Smooth muscle cell (in vitro differentiated cells): Measurements from ENCODE around the gene GREB1. TPM values are rescaled to one million over a fixed set of nuclear protein-coding genes. Genes with fewer than 3 reads are reported as not detected.

Experiments used
- DNase-seq: peaks from one replicate; lab custom pipeline; 2025; ENCODE audit not compliant: unreplicated experiment; lab: John Stamatoyannopoulos, UW
- H2AFZ ChIP-seq: fragments of 200-600 bp; sonication (generic); 2 replicates; pipeline ENCODE4 v1.6.0; 2016; ENCODE audit warnings: antibody characterized with exemption, low read depth, mild to moderate bottlenecking
- H3F3A ChIP-seq: fragments of 200-600 bp; sonication (generic); 2 replicates; pipeline ENCODE4 v1.6.0; 2017; ENCODE audit warnings: antibody characterized with exemption, low read depth
- H3K27ac ChIP-seq: fragments of 200-600 bp; sonication (generic); 2 replicates; pipeline ENCODE4 v1.5.1; 2016; ENCODE audit warnings: low read depth, mild to moderate bottlenecking
- H3K27me3 ChIP-seq: fragments of 200-600 bp; sonication (generic); 2 replicates; pipeline ENCODE4 v1.6.1; 2016; ENCODE audit warnings: low read depth, mild to moderate bottlenecking
- H3K36me3 ChIP-seq: fragments of 200-600 bp; sonication (generic); 2 replicates; pipeline ENCODE4 v1.5.1; 2016; ENCODE audit warnings: low read depth
- H3K4me1 ChIP-seq: fragments of 200-600 bp; sonication (generic); 2 replicates; pipeline ENCODE4 v1.5.1; 2016; ENCODE audit warnings: low read depth
- H3K4me2 ChIP-seq: fragments of 200-600 bp; sonication (generic); 2 replicates; pipeline ENCODE4 v1.6.0; 2016; ENCODE audit warnings: mild to moderate bottlenecking
- H3K4me3 ChIP-seq: fragments of 200-600 bp; sonication (generic); 2 replicates; pipeline ENCODE4 v1.5.1; 2016; ENCODE audit warnings: mild to moderate bottlenecking
- H3K79me2 ChIP-seq: fragments of 200-600 bp; sonication (generic); 2 replicates; pipeline ENCODE4 v1.6.0; 2016; ENCODE audit warnings: low read depth, mild to moderate bottlenecking
- H3K9ac ChIP-seq: fragments of 200-600 bp; sonication (generic); 2 replicates; pipeline ENCODE4 v1.6.0; 2016; ENCODE audit warnings: low read depth
- H3K9me3 ChIP-seq: fragments of 200-600 bp; sonication (generic); replicated peaks from 2 replicates; pipeline ENCODE4 v1.5.1; 2016; ENCODE audit warnings: low read depth
- H4K20me1 ChIP-seq: fragments of 200-600 bp; sonication (generic); 2 replicates; pipeline ENCODE4 v1.6.0; 2016; ENCODE audit warnings: low read depth
- WGBS: methylation state at CpG from one replicate; pipeline ENCODE4 v1.1.7; 2016; ENCODE audit warnings: low lambda C conversion rate; 5-methylcytosine and 5-hydroxymethylcytosine counted together
- polyA plus RNA-seq: library from polyadenylated mRNA; unstranded; fragments of >200 nt; fragmentation: Nextera tagmentation; extraction: Ambion mirVana; gene quantifications from 2 replicates; pipeline ENCODE4 v1.2.1, GENCODE V29; 2016
- total RNA-seq: library from RNA; depleted of rRNA; stranded (reverse); fragments of >200 nt; gene quantifications from 2 replicates; pipeline ENCODE4 v1.2.3, GENCODE V29; 2014
- TF ChIP-seq, protein P1 (sequence below): fragments of 200-600 bp; sonication (generic); IDR thresholded peaks from 2 replicates; pipeline ENCODE4 v1.5.1; 2017; ENCODE audit warnings: borderline replicate concordance, mild to moderate bottlenecking, antibody characterized with exemption; ENCODE audit not compliant: insufficient read depth, poor library complexity, severe bottlenecking

Gene GREB1
- total and polyA plus RNA-seq, 2 experiments from 2014 or later = 1.7 to 4.3 TPM

GRCh38 chr2:11679486-11680181 is 145.8 kb downstream of the GREB1 start:
- no peak overlapping the region for H2AFZ ChIP-seq
- no peaks in the 10 kb centered on the region for H3F3A ChIP-seq
- H3K4me3 ChIP-seq = no peak overlapping the region
- DNase-seq = no peak
- WGBS = 83% methylated on average over 13 of the region's 13 CpGs
- no peaks in the 10 kb centered on the region for H3K79me2 ChIP-seq
- no peak overlapping the region for H3K9ac ChIP-seq
- H3K4me1 ChIP-seq = no peaks in the 10 kb centered on the region
- H3K27ac ChIP-seq = no peak overlapping the region
- TF ChIP-seq, protein P1, sequence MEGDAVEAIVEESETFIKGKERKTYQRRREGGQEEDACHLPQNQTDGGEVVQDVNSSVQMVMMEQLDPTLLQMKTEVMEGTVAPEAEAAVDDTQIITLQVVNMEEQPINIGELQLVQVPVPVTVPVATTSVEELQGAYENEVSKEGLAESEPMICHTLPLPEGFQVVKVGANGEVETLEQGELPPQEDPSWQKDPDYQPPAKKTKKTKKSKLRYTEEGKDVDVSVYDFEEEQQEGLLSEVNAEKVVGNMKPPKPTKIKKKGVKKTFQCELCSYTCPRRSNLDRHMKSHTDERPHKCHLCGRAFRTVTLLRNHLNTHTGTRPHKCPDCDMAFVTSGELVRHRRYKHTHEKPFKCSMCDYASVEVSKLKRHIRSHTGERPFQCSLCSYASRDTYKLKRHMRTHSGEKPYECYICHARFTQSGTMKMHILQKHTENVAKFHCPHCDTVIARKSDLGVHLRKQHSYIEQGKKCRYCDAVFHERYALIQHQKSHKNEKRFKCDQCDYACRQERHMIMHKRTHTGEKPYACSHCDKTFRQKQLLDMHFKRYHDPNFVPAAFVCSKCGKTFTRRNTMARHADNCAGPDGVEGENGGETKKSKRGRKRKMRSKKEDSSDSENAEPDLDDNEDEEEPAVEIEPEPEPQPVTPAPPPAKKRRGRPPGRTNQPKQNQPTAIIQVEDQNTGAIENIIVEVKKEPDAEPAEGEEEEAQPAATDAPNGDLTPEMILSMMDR = no peak
- no peaks in the 10 kb centered on the region for H3K36me3 ChIP-seq
- no peaks in the 10 kb centered on the region for H3K9me3 ChIP-seq
- H4K20me1 ChIP-seq = no peaks in the 10 kb centered on the region
- no peak overlapping the region for H3K4me2 ChIP-seq
- H3K27me3 ChIP-seq = peaks cover 41% of the 10 kb centered on the region

DNA sequence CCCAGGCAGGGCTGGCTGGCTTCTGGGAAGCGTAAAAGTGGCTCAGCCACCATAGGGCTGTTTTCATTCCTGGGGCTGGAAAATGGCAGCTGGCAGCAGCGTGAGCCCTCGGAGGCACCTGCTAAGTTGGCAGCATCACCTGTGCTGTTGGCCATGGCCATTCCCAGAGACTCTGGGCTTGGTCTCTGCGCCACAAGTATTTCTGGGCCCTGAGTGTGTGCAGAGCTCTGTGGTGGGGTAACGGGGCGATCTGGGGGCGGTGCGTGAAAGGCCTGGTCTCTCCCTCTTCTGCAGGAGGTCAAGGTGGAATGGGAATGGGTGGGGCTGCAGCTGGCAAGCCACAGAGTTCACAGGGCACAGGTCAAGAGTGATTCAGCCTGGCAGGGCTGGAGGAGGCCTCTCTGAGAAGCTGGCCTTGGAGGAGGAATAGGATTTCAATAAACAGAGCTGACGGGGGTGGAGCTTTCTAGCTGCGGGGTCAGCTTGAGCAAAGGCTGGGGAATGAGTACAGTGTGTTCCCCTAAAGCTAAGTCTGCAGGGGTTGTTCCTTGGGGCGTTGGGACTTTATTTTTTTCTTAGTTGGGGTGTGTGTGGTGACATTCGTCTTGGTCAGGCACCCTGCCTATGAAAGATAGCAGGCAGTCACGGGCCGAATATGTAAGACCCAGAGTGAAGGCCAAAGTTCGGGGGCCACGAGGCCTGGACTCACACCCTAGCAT is 146.5 kb downstream of the GREB1 start:
- Histone ChIP-seq H3K4me2 (no peak overlapping the region), H3K9me3 (no peaks in the 10 kb centered on the region), H2AFZ (no peak overlapping the region), H3K4me3 (no peak overlapping the region), H3K27me3 (peaks cover 39% of the 10 kb centered on the region), H3K36me3 (no peaks in the 10 kb centered on the region), H3F3A (no peaks in the 10 kb centered on the region), H3K27ac (no peak overlapping the region), H3K9ac (no peak overlapping the region), H3K79me2 (no peaks in the 10 kb centered on the region), H4K20me1 (no peaks in the 10 kb centered on the region), H3K4me1 (no peaks in the 10 kb centered on the region)
- 87% methylated on average over 16 of the region's 16 CpGs for WGBS
- DNase-seq = no peak
- TF ChIP-seq, protein P1 = no peak

DNA sequence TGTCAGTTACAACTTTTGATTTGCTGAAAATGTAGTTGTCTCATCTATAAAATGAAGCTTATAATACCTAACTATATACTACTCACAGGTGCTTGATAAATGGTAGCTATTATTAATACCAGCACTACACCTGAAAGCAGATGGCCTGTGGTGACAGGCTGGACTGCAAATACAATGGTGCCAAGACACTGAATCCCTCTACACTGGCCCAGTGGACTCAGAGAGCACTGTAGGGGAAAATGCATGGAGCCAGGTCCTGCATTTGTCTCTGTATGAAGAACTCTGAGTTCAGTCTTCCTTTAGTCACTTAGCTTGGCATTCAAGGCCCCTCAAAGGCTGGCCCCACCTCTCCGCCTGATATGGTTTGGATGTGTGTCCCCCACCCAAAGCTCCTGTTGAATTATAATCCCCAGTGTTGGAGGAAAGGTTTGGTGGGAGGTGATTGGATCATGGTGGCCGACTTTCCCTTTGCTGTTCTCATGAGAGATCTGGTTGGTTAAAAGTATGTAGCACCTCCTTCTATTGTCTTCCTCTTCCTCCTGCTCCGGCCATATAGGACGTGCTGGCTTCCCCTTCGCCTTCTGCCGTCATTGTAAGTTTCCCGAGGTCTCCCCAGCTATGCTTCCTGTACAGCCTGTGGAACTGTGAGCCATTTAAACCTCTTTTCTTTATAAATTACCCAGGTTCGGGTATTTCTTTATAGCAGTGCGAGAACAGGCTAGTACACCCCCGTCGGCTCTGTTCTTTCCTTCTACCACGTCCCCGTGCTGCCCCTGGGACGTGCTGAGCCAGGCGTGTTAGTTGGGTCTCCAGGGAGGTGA is 147.3 kb downstream of the GREB1 start:
- no peak overlapping the region for H3K9ac ChIP-seq
- H3K27ac ChIP-seq = no peak overlapping the region
- H3F3A ChIP-seq = no peaks in the 10 kb centered on the region
- no peak overlapping the region for H3K4me3 ChIP-seq
- H3K9me3 ChIP-seq = no peaks in the 10 kb centered on the region
- TF ChIP-seq, protein P1 = no peak
- H3K36me3 ChIP-seq = no peaks in the 10 kb centered on the region
- DNase-seq = no peak
- H3K4me2 ChIP-seq = no peak overlapping the region
- WGBS = 93% methylated on average over 15 of the region's 15 CpGs
- H2AFZ ChIP-seq = no peak overlapping the region
- no peaks in the 10 kb centered on the region for H4K20me1 ChIP-seq
- peaks cover 37% of the 10 kb centered on the region for H3K27me3 ChIP-seq
- H3K4me1 ChIP-seq = no peaks in the 10 kb centered on the region
- H3K79me2 ChIP-seq = no peaks in the 10 kb centered on the region
